SJSA1 (cell line): Measurements from ENCODE around the gene PACRG. TPM values are rescaled to one million over a fixed set of nuclear protein-coding genes. Genes with fewer than 3 reads are reported as not detected.

ENCODE experiments used
- DNase-seq, 2 experiments: peaks; one replicate each; pipeline ENCODE4 v3.0.0-alpha.2; 2015 to 2020; ENCODE audit warnings: low spot score in 2 of 2, low read depth in 1 of 2
- H3K27ac ChIP-seq: fragments of 250-450 bp; sonication (Bioruptor Pico); 2 replicates; pipeline ENCODE4 v1.5.1; 2020; ENCODE audit warnings: mild to moderate bottlenecking, moderate library complexity
- H3K27me3 ChIP-seq: fragments of 250-450 bp; sonication (Bioruptor Pico); replicated peaks from 2 replicates; pipeline ENCODE4 v1.5.1; 2020; ENCODE audit warnings: mild to moderate bottlenecking, moderate library complexity
- H3K36me3 ChIP-seq: fragments of 250-450 bp; sonication (Bioruptor Pico); 2 replicates; pipeline ENCODE4 v1.5.1; 2020; ENCODE audit warnings: mild to moderate bottlenecking
- H3K4me1 ChIP-seq: fragments of 250-450 bp; sonication (Bioruptor Pico); replicated peaks from 2 replicates; pipeline ENCODE4 v1.6.1; 2021; ENCODE audit warnings: mild to moderate bottlenecking
- H3K4me3 ChIP-seq: fragments of 250-450 bp; sonication (Bioruptor Pico); 2 replicates; pipeline ENCODE4 v1.5.1; 2020; ENCODE audit warnings: mild to moderate bottlenecking
- H3K9me3 ChIP-seq: fragments of 250-450 bp; sonication (Bioruptor Pico); replicated peaks from 2 replicates; pipeline ENCODE4 v1.5.1; 2020; ENCODE audit warnings: mild to moderate bottlenecking
- total RNA-seq: library from RNA; depleted of rRNA; stranded (reverse); fragments of >200 nt; shearing (Covaris generic); gene quantifications from 2 replicates; pipeline ENCODE4 v1.2.3, GENCODE V29; 2014

Gene PACRG
- total RNA-seq, 1 experiment from 2014 or later: not detected

GRCh38 chr6:163162874-163163213 is 435.1 kb downstream of the PACRG start:
- no peak for DNase-seq
- Histone ChIP-seq H3K4me3 (no peak overlapping the region), H3K4me1 (no peaks in the 10 kb centered on the region), H3K27me3 (peaks cover 9% of the 10 kb centered on the region; the same call in 1 of the 2 replicates), H3K27ac (no peak overlapping the region), H3K36me3 (no peaks in the 10 kb centered on the region), H3K9me3 (no peaks in the 10 kb centered on the region)

DNA sequence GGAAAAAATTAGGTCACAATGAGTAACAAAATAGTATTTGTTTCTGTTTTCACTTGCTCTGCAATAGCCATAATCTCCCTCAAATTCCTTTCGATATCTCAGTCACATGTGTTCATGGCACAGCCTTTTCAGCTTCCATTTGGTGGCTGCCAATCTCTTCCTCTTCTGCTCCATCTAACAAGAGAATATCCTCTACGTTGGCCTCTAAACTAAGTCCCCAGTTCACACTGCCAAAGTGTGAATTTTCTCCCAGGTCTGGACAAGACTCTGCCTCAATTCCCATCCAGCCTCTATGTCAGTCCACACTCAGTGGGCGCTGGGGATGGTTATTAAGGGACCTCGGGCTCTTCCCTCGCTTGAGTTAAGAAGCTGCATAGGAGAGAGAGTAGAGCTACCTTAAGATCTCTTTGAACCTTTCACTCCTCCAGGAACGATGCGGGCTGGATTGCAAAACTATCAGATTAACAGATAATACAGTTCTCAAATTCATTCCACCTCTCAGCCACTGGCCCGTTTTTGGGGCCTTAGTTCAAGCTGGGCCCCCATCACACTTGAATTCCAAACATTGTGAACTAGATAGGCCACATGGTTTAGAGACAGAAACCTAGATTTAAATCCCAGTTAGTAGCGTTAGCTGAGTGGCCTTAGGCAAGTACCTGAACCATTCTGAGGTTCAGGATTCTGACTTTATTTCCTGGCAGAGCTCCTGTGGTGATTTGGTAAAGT is 436.6 kb downstream of the PACRG start:
- no peaks in the 10 kb centered on the region for H3K4me1 ChIP-seq
- no peak overlapping the region for H3K27ac ChIP-seq
- no peak overlapping the region for H3K4me3 ChIP-seq
- peaks cover 9% of the 10 kb centered on the region; the same call in 1 of the 2 replicates for H3K27me3 ChIP-seq
- no peaks in the 10 kb centered on the region for H3K36me3 ChIP-seq
- no peaks in the 10 kb centered on the region for H3K9me3 ChIP-seq
- DNase-seq: no peak

DNA sequence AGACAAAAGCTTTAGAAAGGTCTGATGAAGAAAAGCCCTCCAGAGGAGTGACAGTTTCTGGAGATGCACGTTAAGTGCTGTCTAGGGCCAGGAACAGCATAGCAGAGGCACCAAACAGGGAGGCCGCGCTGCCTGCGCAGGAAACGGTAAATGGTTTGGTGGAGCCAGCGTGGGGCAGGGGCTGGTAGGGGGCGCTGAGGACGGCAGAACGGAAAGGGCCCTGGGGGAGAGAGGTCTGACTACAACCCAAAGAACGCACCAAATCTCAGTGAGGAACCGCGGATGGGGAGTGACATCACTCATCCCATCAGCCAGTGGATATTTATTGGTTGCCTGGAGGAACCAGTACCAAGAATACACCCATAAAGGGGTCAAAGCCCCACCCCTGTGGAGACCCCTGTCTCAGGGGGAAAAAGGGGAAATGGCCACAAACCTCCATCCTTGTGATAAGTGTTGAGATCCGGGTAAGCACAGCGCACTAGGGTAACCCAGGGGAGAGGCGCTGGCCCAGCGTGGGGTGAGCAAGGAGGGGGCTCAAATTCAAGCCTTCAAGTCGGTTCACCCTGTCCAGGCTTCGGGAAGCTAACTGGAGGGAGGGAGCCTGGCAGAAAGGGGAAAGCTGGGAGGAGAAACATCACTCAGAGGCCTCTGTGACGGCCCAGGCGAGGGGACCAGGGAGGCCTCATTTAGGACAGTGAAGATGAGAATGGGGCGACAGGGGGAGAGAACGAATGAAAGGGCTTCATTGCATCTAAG is 437.6 kb downstream of the PACRG start:
- Histone ChIP-seq H3K27ac (no peak overlapping the region), H3K9me3 (no peaks in the 10 kb centered on the region), H3K36me3 (no peaks in the 10 kb centered on the region), H3K27me3 (0 out of 2 replicates have a peak, but pooled peaks cover 5% of the 10 kb centered on the region), H3K4me3 (no peak overlapping the region), H3K4me1 (no peaks in the 10 kb centered on the region)
- no peak for DNase-seq

- DNase-seq: no peak
- no peaks in the 10 kb centered on the region for H3K4me1 ChIP-seq
- H3K36me3 ChIP-seq: no peaks in the 10 kb centered on the region
- H3K27ac ChIP-seq: no peak overlapping the region
- no peak overlapping the region for H3K4me3 ChIP-seq
- no peaks in the 10 kb centered on the region for H3K9me3 ChIP-seq
- 0 out of 2 replicates have a peak, but pooled peaks cover 4% of the 10 kb centered on the region for H3K27me3 ChIP-seq
These were observed 438.1 kb downstream of the PACRG start for GRCh38 chr6:163165922-163166321.

- Histone ChIP-seq H3K27ac (no peak overlapping the region), H3K9me3 (no peaks in the 10 kb centered on the region), H3K4me1 (no peaks in the 10 kb centered on the region), H3K27me3 (0 out of 2 replicates have a peak, but pooled peaks cover 4% of the 10 kb centered on the region), H3K4me3 (no peak overlapping the region), H3K36me3 (no peaks in the 10 kb centered on the region)
- no peak for DNase-seq
These were observed 438.7 kb downstream of the PACRG start for GRCh38 chr6:163166507-163166906.

- H3K4me1 ChIP-seq: no peaks in the 10 kb centered on the region
- DNase-seq: no peak
- H3K27me3 ChIP-seq: 0 out of 2 replicates have a peak, but pooled peaks cover 4% of the 10 kb centered on the region
- no peaks in the 10 kb centered on the region for H3K36me3 ChIP-seq
- H3K4me3 ChIP-seq: no peak overlapping the region
- no peaks in the 10 kb centered on the region for H3K9me3 ChIP-seq
- no peak overlapping the region for H3K27ac ChIP-seq
These were observed 441.7 kb downstream of the PACRG start for GRCh38 chr6:163169521-163169920.

- Histone ChIP-seq H3K36me3 (no peaks in the 10 kb centered on the region), H3K27ac (no peak overlapping the region)
- DNase-seq: no peak
These were observed 442.6 kb downstream of the PACRG start for GRCh38 chr6:163170294-163170883.

DNA sequence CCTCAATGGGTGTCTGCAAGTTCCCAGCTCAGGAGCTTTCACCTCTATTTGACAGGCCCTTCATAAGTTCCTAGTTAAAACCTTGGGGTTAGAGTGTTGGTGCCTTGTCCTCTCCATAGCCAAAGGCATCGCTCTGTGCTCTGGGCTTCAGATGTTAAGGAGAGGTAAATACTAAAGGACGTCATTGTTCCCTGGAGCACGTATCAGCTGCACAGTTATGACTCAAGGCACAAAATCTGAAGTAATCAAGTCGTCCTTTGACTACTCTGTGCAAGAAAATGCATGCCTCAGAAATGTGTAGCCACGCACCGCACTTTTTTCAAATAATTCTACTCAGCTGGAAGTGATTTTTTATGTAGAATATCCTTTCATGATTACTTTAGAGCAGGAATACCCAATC is 446.0 kb downstream of the PACRG start:
- H3K9me3 ChIP-seq: no peaks in the 10 kb centered on the region

More at GRCh38 chr6:163170294-163170883, 442.6 kb downstream of the PACRG start:
- Histone ChIP-seq H3K27me3 (0 out of 2 replicates have a peak, but pooled peaks cover 4% of the 10 kb centered on the region), H3K9me3 (no peaks in the 10 kb centered on the region), H3K4me1 (no peaks in the 10 kb centered on the region), H3K4me3 (no peak overlapping the region)

DNA sequence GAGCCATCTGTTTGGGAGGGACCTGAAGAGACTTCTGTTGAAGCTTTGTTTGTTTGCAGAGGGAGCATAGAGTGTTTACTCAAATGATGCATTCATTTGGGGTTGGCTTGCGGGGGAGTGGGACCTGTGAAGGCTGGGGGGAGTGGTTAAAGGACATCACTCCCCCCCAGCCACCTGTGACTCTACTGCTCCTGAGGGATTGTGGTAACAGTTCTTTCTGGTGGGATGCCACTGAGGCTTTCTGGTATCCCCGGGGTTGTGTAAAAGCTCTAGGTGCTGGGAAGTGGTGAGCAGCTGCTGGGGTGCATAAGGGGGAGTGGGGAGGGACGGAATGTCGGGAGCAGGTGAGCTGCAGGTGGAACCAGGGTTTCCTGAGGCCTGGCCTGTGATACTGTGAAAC is 447.5 kb downstream of the PACRG start:
- Histone ChIP-seq H3K4me1 (no peaks in the 10 kb centered on the region), H3K36me3 (no peaks in the 10 kb centered on the region), H3K27ac (no peak overlapping the region)

More for the DNA sequence above, 446.0 kb downstream of the PACRG start:
- H3K4me1 ChIP-seq: no peaks in the 10 kb centered on the region
- no peak for DNase-seq
- H3K27me3 ChIP-seq: no peaks in the 10 kb centered on the region
- H3K4me3 ChIP-seq: no peak overlapping the region
- H3K27ac ChIP-seq: no peak overlapping the region
- H3K36me3 ChIP-seq: no peaks in the 10 kb centered on the region

DNA sequence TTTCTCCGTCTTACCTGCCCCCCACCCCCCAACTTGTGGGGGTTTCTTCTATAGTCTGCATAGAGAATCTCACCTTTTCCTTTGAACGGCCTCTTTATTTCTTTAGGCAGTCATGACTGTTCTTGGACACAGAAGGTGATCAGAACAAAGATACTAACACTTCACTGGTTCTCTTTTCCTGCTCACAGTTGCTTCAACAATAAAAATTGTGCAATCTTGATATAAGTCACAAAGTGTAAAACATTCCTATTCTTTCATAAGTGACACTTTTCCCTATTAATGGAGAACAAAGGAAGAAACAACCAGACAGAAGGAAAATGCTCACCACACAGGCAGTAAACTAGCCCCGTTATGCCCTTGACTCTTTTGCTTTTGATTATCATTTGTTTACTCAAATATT is 448.3 kb downstream of the PACRG start:
- Histone ChIP-seq H3K4me3 (no peak overlapping the region), H3K27ac (no peak overlapping the region), H3K4me1 (0 out of 2 replicates have a peak, but pooled peaks cover 3% of the 10 kb centered on the region), H3K36me3 (no peaks in the 10 kb centered on the region), H3K9me3 (no peaks in the 10 kb centered on the region), H3K27me3 (no peaks in the 10 kb centered on the region)
- no peak for DNase-seq

More for the DNA sequence above, 447.5 kb downstream of the PACRG start:
- Histone ChIP-seq H3K4me3 (no peak overlapping the region), H3K27me3 (no peaks in the 10 kb centered on the region), H3K9me3 (no peaks in the 10 kb centered on the region)
- no peak for DNase-seq

DNA sequence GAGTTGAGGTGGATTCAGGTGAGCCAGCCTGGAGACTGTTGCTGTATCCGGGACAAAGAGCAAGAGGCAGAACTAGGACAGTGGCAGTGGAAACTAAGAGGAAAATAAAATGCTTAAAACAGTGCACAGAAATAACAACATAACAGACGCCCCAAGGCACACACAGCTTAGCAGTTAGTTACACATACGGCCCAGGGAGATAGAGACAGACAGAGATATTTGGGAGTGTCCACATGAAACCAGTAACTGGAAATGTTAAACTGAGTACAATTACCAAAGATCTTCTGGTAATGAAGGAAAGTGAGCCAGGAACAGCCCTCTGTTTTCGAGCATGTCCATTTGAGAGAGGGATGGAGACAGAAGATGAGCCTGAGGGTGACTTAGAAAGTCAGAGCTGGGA is 449.2 kb downstream of the PACRG start:
- Histone ChIP-seq H3K4me3 (no peak overlapping the region), H3K27ac (no peak overlapping the region), H3K4me1 (peaks cover 6% of the 10 kb centered on the region), H3K36me3 (no peaks in the 10 kb centered on the region), H3K27me3 (no peaks in the 10 kb centered on the region), H3K9me3 (no peaks in the 10 kb centered on the region)
- DNase-seq: no peak

GRCh38 chr6:163177892-163178420 is 450.2 kb downstream of the PACRG start:
- DNase-seq: no peak
- no peaks in the 10 kb centered on the region for H3K9me3 ChIP-seq
- H3K27ac ChIP-seq: no peak overlapping the region
- H3K4me3 ChIP-seq: no peak overlapping the region
- H3K4me1 ChIP-seq: peaks cover 12% of the 10 kb centered on the region
- H3K27me3 ChIP-seq: no peaks in the 10 kb centered on the region
- H3K36me3 ChIP-seq: no peaks in the 10 kb centered on the region

DNA sequence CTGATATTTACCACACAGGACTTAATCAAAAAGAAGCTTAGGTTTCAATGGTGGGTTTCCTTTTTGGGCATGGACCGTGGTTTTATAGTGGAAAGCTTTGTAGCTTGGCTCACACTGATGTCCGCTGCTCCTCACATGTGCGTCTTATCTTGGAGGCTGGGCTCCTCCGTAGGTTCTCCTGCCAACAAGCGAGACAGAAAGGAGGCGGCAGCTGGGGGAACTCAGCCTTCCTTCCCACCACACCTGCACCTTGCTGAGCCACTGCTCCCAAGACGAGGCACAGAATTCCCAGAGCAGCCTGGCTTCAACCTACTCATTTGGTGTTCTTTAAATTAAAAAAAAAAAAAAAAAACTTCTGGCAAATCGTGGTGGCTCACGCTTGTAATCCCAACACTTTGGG is 451.3 kb downstream of the PACRG start:
- Histone ChIP-seq H3K4me1 (peaks cover 12% of the 10 kb centered on the region), H3K36me3 (no peaks in the 10 kb centered on the region), H3K27me3 (no peaks in the 10 kb centered on the region), H3K27ac (no peak overlapping the region), H3K4me3 (no peak overlapping the region), H3K9me3 (no peaks in the 10 kb centered on the region)
- DNase-seq: no peak

- Histone ChIP-seq H3K9me3 (no peaks in the 10 kb centered on the region), H3K36me3 (no peaks in the 10 kb centered on the region), H3K4me1 (peaks cover 12% of the 10 kb centered on the region), H3K27me3 (no peaks in the 10 kb centered on the region), H3K4me3 (no peak overlapping the region), H3K27ac (no peak overlapping the region)
- DNase-seq: no peak
These were observed 451.9 kb downstream of the PACRG start for GRCh38 chr6:163179721-163180120.
